Head of caudate nucleus (tissue), 42 donors: Measurements from ENCODE around the gene TXNDC2.
"Not testable (repeated sequence)": the region's sequence is repeated elsewhere in the genome, so short reads cannot be mapped to it uniquely, and the experiment has no call there.

Source experiments
- DNase-seq, 42 donors: peaks; one replicate each; pipeline versions ENCODE4 v3.0.0 to v3.0.0-alpha.2; 2020 to 2021; ENCODE audit warnings: mixed read lengths in 7 of 42
- intact Hi-C: fragments of 100-400 bp; cut with DNase I; formaldehyde crosslinking; loops from one replicate; pipeline ENCODE4 v1.15.0; 2022

The TXNDC2 gene

DNA sequence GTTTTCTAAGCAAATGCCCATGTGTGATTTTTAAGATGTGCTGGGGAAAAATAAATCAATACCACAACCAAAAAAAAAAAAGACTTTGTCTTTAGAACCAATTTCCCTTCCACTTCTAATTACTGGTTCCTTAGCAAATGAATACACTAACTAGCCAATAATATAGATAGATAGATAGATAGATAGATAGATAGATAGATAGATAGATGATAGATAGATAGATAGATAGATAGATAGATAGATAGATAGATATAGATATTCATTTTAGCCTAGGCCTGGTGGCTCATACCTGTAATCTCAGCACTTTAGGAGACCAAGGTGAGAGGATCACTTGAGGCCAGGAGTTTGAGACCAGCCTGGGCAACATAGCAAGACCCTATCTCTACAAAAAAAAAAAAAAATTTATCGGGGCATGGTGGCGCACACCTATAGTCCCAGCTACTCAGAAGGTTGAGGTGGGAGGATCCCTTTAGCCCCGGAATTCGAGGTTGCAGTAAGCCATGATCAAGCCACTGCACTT, 28.2 kb upstream of the TXNDC2 start:
- intact Hi-C loops, DNase-seq: not testable (repeated sequence)

DNA sequence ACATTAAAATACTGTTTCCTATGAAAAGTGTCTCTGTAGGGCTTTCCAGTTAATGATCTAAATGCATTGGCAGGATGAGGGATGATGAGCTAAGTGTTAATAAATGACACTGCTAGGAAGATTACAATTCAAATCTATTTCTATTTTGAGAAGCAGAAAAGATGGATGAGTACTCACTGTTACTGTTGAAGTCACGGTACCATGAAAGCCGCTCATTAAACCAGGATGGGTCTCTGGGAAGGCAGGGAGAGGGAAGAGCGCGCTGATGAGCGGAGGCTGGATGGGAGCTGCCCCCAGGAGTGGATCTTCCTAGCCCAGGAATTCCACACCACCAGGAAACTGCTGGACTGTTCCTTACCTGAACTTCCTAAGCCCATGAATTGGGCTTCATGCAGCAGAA, 27.1 kb upstream of the TXNDC2 start:
- no peak for DNase-seq
- intact Hi-C loops: no loop called here

DNA sequence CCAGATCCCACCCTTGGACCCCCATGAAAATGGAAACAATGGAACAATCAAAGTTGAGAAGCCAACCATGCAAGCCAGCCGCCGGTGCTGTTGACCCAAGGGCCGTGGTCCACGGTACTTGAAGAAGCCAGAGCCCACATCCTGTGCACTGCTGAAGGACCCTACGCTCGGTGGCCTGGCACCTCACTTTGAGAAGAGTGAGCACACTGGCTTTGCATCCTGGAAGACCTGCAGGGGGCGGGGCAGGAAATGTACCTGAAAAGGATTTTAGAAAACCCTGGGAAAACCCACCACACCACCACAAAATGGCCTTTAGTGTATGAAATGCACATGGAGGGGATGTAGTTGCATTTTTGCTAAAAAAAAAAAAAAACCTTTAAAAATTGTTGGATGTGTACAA, 26.5 kb upstream of the TXNDC2 start:
- intact Hi-C loops: no loop called here
- DNase-seq: no peak

DNA sequence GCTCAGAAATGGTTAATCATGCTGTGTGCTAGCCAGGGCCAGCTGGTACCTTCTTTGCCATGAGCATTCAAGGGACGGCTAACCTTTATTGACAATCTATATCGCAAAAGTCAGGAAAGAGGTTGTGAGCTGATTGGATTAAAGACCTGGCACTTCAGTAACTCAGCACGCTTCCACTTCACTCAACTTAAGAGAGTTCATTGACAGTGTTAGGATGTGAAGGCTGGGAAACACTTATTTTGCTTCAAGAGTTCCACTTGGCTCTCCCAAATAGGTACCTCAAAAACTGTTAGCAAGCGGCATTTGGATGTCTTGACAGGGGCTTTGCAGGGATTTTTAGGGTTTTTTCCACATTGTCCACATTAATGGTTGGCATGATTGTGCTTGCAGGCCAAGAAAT, 25.1 kb upstream of the TXNDC2 start:
- no peak for DNase-seq
- intact Hi-C loops: no loop called here

DNA sequence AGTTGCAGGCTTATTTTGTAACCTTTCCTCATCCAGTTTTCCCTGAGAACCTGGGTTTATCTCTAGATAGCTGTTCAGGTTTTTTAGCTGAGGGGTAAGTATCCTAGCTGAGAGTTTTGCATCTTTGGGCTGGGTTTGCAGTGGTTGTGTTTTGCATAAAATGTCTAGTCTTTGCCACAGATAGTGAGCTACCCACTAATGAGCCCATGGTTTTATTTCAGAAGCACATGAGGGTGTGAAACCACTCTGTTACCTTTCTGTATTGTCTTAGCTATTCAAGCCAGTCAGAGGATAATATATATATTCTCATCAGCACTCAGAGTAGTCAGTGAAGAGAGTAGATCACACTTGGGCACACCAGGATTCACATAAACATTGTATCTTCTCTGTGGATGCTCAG, 24.6 kb upstream of the TXNDC2 start:
- no peak for DNase-seq
- intact Hi-C loops: no loop called here

DNA sequence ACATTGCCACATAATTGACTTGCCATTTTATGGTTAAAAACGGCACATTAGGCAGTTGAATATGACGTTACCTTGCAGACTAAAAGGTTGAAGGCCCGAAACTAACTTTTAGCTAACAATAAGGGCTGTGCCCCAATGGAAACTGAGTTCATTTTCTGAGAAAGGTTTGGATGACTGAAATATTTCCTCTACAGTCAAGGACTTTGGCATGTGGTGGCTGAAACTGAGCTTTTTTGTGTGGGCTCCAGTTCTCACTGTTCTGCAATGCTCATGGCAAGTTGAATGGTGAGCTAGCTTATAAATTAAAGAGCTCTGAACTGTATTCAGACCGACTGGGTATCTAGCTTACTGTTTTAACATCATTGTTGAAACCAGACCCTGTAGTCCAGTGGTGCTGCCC, 23.8 kb upstream of the TXNDC2 start:
- intact Hi-C loops: no loop called here
- no peak for DNase-seq

DNA sequence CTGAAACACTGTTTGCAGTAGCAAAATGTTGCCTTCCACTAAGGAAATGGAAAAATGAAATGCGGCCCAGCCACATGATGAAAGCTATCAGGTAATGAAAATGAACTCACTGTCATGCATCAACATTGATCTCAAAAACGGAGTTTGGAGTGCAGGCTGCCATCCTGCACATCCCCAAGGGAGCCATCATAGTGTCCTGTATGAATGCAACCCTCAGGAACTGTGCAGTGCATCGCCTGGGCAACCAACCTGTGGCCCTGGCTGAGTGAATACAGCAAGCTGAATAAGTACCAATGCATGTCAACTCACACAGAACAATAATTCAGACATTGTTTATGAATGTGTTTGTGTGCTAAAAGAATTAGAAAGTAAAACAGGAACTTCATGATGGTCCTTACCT, 23.1 kb upstream of the TXNDC2 start:
- DNase-seq: no peak
- intact Hi-C loops: no loop called here

DNA sequence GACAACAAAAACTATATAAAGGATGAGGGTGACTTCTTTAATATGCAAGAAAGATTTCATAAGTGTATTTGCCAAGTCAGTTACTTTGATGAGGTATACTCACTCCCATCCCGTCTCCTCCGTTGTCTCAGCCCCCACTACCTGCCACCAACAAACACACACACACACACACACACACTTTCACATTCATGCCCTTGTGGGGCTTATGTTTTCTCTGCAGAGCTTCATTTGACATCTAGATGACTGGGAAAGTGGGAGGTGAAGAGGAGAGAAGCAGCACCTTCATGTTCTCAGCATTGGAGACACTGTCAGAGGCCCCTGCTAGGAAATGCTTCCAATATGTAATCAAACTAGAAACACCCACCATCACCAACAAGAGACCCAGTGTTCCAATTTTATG, 22.5 kb upstream of the TXNDC2 start:
- peak in 17 of 42 donors; percentile 13 to 69 (median 35) for DNase-seq
- intact Hi-C loops: no loop called here

DNA sequence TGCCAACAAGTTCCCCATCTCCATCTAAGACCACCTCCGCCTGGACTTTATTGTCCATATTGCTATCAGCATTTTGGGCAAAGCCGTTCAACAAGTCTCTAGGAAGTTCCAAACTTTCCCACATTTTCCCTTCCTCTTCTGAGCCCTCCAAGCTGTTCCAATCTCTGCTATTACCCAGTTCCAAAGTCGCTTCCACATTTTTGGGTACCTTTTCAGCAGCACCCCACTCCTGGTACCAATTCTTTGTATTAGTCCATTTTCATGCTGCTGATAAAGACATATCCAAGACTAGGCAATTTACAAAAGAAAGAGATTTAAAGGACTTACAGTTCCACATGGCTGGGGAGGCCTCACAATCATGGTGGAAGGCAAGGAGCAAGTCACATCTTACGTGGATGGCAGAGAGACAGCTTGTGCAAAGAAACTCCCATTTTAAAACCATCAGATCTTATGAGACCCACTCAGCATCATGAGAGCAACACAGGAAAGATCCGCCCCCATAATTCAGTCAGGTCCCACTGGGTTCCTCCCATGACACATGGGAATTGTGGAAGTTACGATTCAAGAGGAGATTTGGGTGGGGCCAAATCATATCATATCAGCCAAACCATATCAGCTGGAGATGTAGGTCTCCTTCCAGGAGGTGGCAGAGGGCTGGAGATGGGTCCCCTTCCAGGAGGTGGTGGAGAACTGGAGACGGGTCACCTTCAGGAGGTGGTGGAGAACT, 19.8 kb upstream of the TXNDC2 start:
- no peak for DNase-seq
- intact Hi-C loops: no loop called here

DNA sequence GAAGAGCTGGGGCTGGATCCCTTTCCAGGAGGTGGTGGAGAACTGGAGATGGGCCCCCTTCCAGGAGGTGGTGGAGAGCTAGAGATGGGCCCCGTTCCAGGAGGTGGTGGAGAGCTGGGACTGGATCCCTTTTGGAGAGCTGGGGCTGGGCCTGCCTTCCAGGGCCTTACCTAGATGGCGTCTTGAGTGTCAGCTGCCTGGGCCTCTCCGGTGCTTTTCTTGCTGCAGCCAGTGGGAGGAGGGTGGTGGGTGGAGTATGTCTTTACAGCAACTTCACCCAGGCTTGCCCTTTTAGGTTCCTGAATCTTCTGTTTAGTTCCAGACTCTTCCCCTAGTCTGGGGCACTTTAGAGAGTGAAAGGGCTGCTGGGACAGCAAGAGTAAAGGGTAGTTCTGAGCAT, 19.1 kb upstream of the TXNDC2 start:
- no peak for DNase-seq
- intact Hi-C loops: no loop called here

DNA sequence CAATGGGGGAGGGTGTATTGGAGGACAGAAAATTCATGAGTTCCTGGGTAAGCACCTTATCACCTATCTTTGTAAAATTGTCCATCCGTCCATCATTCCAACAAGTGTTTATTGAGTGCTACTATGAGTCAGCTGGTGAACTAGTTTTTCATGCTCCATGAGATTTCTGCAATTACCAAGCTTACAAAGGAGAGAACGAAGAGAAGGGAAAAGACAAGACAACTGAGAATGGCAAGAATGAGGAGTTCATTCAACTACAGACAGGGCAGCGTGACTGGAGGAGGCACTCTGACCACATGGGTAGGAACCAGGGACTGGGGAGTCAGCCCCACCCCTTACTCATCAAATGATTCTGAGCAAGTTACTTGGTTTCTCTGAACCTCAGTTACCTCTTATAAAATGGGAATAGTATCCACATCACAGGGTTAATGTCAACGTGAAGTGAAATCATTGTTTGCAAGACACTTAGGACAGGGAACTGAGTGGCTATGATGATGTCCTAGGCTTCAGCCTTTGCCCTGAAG, 18.6 kb upstream of the TXNDC2 start:
- intact Hi-C loops: no loop called here
- DNase-seq: no peak

DNA sequence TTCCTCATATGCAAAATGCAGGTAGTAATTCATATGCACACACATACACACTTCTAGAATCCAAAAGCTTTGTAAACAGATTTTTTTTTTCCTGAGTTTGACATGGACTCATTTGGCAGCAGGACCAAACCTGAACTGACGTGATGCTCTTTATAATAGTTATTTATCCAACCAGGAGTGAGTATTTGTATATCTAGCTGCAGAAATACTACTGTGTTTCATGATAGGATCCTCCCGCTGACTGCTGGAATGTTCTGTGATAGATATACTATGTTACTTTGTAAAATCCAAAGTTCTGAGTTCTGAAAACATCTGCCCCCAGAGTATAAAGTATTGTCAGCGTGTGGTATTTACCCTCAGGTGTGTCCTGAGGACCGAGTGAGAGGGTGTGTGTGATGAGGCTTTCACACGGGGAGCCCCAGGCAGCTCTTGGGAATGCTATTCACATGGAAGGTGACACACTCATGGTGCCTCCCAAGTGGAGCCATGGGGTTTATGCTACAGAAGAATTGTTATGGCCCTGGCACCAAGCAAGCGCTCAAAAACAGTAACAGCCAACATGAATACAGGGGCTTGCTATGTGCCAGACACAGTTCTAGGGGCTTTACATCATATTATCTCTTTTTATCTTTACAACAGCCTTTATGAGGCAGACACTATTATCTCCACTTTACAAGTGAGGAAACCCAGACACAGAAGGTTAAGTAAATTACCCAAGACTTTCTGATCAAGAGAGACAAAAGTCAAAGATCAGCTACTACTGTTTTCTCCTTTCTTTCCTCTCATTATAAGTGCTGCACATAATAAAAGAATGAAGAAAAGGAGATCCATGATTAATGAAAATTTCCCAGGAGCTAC, 16.7 kb upstream of the TXNDC2 start:
- intact Hi-C loops: no loop called here

DNA sequence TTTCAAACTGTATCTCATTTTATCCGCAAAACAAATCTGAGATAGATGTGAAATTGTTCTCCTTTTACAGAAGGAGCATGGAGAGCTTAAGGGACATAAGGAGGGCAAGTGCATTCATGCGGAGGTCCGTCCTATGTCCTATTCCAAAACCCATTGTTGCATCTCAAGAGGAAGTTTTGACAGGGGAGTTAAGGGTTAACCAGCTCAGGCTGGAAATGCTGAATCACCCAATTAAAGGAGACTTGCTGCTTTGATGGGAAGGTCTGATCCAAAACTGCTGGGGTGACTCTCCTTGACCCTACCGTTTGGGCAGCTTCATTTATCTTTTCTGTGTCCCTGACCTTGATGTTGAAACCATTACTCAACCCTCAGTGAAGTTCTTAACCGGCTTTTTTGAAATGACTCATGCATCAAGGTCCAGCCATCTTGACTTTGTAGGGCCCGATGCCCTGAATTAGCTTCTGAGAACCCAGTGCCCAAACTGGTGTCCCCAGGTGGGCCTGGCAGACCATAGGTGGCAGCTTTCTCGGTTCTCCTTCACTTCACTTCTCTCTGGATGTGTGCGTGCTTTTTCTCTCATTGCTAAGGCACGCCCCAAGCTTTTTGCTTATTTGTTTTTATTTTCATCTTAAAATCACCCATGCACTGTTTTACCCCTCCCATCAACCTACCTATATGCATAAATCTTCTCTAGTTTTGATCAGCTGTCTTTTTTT, 15.9 kb upstream of the TXNDC2 start:
- no peak for DNase-seq
- intact Hi-C loops: no loop called here

More for the DNA sequence above, 16.7 kb upstream of the TXNDC2 start:
- no peak for DNase-seq

DNA sequence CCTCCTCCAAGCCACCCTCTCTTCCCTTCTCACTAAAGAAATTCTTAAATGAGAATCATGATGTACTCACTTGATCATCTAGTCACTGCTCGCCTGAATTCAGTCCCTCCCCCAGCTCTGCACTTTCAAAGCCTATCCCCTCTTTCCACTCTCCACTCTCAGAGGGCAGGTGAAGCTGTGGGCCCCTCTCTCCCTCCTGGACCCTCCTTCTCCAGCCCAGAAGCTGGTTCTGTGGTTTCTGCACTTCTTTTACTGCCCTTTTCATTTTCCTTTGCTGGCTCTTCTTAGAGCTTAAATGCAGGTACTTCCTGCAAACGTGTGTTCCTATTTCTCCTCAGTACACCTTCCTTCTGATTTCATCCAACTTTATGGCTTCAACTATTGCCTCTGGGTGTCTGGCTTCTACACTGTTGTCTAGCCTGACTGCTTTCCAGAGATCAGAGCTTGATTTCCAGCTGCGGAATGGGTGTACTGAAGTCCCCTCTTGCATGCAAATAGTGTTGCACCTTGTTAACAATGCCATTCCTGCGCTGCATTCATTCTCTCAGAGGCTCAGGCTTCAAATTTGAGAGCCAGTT, 15.3 kb upstream of the TXNDC2 start:
- intact Hi-C loops: no loop called here
- DNase-seq: no peak

DNA sequence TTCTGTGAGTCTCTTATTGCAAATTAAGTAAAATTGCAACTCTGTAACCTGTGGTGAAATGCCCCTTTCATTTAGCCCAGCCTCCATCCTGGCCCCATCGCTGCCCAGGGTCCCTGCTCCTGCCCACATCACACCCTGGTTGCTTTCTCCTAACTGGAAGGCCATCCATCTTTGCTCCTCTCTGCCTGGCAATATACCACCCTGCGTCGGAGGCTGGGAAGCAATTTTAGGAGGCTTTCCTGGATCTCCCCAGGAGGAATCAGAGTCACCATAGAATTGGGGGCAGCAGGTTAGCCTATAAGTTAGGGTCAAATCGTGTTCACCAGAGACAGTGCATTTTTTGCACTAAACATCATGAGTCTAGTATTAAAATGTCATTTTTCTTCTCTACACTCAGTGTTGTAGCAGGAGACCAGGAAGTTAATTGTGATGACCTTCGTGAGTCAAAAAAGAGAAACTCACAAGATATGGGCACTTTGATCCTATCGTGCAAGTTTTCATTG, 14.5 kb upstream of the TXNDC2 start:
- intact Hi-C loops: no loop called here

DNA sequence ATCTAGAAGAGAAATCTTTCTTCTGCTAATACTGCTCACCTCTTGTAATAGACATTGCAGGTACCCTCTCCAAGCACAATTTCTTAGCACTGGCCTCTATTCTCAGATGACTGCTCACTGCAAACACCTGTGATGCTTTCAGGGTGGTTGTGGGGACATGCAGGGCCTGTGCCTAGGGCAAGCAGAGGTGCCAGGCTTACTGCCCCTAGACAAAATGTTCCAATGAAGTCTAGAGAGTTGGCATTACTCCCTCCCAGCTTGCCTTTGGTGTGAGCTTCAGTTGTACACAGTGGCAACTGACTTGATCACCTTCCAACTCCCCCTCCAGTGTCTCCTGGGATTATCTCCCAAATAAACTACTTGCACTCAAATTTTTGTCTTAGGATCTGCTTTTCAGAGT, 12.9 kb upstream of the TXNDC2 start:
- intact Hi-C loops: no loop called here

More for the DNA sequence above, 14.5 kb upstream of the TXNDC2 start:
- DNase-seq: no peak

DNA sequence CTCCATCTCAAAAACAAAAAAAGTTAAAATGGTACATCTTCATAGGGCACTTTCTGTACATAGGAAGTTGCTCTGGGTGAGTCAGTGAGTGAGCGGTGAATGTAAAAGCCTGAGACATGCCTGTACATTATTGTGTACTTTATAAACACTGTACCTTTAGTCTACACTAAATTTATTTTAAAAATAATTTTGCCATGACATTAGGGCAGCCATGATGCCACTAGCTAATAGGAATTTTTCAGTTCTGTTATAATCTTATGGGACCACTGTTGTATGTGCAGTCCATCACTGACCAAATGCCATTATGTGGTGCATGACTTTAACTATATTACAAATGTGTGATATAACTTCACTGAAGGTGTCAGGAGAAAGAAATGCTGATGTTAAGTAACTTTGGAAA, 11.0 kb upstream of the TXNDC2 start:
- no peak for DNase-seq
- intact Hi-C loops: no loop called here

More for the DNA sequence above, 12.9 kb upstream of the TXNDC2 start:
- no peak for DNase-seq

DNA sequence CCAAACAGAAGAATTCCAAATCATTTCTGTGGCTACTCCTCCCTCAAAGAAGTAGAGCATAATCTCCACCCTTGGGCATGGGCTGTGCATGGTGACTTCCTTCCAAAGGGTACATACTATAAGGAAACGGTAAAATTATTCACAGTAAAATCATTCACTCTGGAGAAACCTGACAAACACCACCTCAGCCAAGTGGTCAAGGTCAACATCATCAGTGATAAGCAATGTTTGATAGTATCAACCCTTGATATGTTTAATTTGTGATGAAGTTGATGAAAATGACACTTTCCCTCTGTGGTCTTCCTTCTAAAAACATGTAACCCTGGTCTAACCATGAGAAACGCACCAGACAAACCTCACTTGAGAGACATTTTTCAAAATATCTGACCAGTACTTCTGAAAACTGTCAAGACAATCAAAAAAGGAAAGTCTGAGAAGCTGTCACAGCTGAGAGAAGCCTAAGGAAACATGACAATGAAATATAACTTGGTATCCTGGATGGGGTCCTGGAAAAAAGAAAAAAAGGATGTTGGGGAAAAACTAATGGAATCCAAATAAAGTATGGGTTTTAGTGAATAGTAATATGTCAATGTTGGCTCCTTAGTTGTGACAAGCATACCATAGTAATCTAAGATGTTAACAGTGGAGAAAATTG, 9.4 kb upstream of the TXNDC2 start:
- intact Hi-C loops: no loop called here

More for the DNA sequence above, 9.4 kb upstream of the TXNDC2 start:
- DNase-seq: no peak
